Measurements from ENCODE around the gene ZNF550.
"Not testable (repeated sequence)": the region's sequence is repeated elsewhere in the genome, so short reads cannot be mapped to it uniquely, and the experiment has no call there.

The ZNF550 gene

DNA sequence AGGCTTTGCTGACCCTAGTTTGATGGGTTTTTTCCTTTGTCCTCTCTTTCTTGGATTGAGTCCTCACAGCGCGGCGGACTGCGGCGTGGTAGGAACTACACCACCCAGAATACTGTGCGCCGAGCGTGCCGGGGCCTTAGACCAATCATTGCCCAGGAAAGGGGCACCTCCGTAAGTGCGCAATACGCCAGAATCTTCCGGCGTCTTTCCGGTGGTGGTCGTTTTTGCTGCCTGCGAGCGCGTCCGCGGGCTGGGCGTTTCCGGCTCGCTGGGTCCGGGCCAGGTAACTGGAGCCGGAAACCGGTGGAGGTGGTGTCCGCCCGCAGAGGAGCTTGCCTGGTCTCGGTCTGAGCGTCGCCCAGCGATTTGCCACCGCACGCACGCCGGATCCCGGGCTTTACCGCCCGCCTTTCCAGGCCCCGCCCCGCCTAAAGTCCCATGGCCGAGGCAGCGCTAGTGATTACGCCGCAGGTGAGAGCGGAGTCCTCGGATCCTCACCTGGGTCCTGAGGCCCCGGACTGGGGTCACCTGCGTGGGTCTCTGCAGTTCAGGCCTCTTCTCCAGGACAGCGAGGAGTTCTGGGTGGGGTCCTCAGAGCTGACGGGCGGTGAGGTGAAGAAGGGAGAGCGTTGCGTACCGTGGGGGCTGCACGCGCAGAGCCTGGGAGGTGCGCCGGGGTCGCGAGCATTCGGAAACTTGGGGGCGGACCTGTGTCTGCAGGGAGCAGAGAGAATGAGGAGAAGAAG, 32.4 kb downstream of the ZNF550 start, which contains the start of gene ZNF549:
ZNF549 (plus strand) TSS at position 221 of the 746 bp plus-strand sequence; CDS start at position 439, 218 bp downstream.
- peak; percentile 94 for DNase-seq

DNA sequence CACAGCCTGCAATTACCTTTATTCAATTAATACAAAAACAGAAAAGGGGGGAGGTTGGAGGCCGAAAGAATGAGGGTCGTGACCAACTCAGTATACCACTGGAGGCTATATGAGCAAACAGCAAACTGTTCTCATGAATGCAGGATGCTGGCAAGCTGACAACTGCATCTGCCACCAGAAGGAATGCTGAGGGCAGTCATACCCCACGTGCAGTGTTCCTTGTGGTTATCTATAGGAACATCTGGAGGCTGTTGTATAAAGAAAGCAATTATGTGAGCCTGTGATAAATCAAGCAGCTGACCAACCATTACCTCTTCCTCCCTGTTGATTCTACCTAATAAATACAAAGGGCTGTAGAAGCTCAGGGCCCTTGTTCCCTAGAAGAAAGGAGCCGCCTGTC, 41.6 kb downstream of the ZNF550 start:
- DNase-seq: not testable (repeated sequence)

DNA sequence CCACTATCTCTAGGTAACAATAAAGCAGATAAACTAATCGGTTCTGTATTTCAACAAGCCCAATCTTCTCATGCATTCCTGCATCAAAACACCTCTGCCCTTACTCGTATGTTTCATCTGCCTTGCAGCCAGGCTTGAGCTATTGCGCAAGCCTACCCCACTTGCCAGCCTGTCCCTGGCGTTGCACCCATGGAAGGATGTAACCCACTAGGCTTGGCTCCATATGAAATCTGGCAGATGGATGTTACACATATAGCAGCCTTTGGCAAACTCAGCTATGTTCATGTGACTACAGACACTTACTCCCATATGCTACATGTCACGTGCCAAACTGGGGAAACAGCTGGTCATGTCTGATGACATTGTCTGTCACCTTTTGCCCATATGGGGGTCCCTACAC, 44.4 kb downstream of the ZNF550 start:
- no peak for DNase-seq

DNA sequence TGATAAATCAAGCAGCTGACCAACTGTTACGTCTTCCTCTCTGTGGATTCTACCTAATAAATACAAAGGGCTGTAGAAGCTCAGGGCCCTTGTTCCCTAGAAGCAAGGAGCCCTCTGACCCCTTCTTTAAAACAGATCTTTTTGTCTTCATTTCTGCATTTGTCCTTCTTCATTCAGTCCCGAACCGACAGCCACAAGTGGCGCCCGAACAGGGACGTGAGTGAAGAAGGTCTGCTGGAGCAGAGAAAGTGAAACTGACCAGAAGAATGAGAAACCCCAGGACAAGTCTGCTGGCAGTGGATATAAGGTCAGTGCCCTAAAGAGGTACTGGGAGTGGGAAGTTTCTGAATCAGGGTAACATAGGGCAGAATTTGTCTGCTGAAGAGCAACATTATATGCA, 46.8 kb downstream of the ZNF550 start:
- DNase-seq: peak; percentile 1

DNA sequence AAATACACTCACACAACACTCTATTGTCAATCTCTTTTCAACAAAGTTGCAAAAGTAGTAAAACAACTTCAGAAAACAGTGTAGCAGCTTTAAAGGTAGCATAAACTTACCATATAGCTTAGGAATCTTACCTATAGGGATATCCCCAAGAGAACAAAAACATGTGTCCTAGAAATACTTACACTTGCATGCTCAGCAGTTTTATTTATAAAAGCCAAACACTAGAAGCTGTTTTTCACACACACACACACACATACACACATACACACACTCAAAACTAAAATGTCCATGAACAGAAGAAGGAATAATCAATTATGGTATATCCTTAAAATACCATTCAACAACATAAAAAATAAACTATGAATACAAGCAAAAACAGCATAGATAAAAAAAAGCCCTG, 48.2 kb downstream of the ZNF550 start:
- no peak for DNase-seq

DNA sequence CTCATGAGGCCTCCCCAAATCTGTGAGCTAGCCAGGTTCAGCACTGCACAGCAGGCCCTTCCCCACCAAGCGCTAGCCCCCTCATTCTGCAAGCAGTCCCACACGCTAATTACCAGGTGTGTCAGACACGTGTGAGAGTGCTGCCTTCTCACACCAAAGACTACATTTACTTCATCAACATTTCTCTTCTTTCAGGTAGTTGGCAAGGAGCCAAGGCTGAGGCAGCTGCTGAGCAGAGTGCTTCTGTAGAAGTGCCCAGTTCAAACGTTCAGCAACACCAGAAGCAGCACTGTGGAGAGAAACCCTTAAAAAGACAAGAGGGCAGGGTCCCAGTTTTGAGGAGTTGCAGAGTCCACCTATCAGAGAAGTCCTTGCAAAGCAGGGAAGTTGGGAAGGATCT, 53.5 kb downstream of the ZNF550 start:
- peak; percentile 35 for DNase-seq

DNA sequence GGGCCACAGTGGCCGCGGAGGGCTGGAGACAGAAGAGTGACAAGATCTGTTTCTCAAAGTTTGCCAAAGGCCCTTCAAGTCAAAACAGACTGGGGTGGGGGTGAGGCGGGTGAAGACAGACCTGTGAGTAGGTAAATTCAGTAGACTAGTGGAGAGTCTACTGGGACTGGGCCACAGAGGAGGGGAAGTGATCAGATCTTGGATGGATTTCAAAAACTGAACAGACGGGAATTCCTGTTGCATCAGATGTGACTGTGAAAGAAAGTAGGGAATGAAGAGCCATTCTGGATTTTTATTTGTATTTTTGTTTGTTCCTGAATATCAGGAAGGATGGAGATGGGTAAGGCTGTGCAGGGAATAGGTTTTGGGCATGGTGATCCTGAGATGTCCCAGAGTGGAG, 59.3 kb downstream of the ZNF550 start:
- DNase-seq: not testable (repeated sequence)

DNA sequence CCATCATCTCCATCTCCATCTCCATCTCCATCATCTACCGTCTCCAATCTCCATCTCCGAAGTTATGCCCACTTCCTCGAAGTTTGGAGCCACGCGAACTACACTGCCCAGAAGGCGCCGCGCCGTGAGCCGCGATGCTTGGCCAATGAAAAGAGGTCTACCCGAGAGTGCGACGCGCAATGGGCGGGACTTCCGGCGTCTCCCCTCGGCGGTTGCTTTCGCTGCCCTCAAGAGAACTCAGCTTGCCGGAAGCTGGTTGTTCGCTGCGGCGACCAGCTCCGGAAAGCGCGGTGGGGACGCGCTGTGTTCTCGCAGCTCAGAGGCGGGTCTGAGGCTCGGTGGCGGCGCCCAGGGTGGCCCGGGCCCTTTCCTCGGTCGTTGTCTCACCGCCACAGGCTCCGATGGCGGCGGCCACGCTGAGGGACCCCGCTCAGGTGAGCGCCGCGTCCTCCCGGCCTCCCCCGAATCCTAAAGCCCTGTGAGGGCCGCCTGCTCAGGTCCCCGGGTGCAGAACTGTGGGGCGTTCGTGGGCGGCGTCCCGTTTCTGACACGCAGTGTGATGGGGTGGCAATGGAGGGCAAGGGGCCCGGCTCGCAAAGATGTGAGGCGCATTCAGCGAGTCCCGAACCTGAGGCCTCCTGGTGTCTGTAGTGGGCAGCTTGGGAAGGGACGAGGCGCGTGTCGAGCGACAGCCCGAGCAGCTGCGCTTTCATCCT, 59.8 kb downstream of the ZNF550 start, which contains the start of gene ZNF773:
ZNF773 (plus strand) TSS at position 259 of the 716 bp plus-strand sequence; CDS start at position 402, 143 bp downstream.
- DNase-seq: peak; percentile 92

DNA sequence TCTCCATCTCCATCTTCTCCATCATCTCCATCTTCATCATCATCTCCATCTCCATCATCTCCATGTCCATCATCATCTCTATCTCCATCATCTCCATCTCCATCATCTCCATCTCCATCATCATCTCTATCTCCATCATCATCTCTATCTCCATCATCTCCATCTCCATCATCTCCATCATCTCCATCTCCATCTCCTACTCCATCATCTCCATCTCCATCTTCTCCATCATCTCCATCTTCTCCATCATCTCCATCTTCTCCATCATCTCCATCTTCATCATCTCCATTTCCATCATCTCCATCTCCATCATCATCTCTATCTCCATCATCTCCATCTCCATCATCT, 60.4 kb downstream of the ZNF550 start:
- not testable (repeated sequence) for DNase-seq

DNA sequence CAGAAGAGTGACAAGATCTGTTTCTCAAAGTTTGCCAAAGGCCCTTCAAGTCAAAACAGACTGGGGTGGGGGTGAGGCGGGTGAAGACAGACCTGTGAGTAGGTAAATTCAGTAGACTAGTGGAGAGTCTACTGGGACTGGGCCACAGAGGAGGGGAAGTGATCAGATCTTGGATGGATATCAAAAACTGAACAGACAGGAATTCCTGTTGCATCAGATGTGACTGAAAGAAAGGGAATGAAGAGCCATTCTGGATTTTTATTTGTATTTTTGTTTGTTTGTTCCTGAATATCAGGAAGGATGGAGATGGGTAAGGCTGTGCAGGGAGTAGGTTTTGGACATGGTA, 71.4 kb downstream of the ZNF550 start:
- DNase-seq: not testable (repeated sequence)

DNA sequence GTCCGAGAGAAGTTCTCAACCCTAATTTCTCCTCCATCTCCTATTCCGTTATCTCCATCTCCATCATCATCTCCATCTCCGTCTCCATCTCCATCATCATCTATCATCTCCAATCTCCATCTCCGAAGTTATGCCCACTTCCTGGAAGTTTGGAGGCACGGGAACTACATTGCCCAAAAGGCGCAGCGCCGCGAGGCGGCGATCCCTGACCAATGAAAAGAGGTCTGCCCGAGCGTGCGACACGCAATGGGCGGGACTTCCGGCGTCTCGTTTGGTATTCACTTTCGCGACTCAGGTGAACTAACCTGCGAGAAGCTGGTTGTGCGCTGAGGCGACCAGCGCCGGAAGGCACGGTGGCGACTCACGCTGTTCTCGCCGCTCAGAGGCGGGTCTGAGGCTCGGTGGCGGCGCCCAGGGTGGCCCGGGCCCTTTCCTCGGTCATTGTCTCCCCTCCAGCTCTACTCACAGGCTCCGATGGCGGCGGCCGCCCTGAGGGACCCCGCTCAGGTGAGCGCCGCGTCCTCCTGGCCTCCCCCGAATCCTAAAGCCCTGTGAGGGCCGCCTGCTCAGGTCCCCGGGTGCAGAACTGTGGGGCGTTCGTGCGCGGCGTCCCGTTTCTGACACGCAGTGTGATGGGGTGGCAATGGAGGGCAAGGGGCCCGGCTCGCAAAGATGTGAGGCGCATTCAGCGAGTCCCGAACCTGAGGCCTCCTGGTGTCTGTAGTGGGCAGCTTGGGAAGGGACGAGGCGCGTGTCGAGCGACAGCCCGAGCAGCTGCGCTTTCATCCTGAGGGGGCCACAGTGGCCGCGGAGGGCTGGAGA, 72.0 kb downstream of the ZNF550 start, which contains the start of gene ZNF419:
ZNF419 (plus strand) TSS at position 274 of the 822 bp plus-strand sequence; CDS start at position 475, 201 bp downstream.
- DNase-seq: peak; percentile 88

All from NCI-H345 (cell line).